HepG2 (cell line): ENCODE measurements around the gene ICE1. TPM values are rescaled to one million over a fixed set of nuclear protein-coding genes. Genes with fewer than 3 reads are reported as not detected.
A peak's percentile ranks its signal among the peaks of the same experiment; 100 is the strongest.

Experiments used
- ATF7 ChIP-seq, 2 experiments: fragments of 450-650 bp in 1 of 2; sonication (generic) in 1 of 2; formaldehyde crosslinking in 1 of 2; IDR thresholded peaks; 2 replicates each; pipeline versions ENCODE4 v1.4.0 to v1.6.1; 2016 to 2020; ENCODE audit warnings: antibody characterized with exemption in 1 of 2, mild to moderate bottlenecking in 1 of 2, missing genetic modification reagents in 1 of 2
- IRF2 ChIP-seq: IDR thresholded peaks from 2 replicates; pipeline ENCODE4 v1.6.1; 2018; ENCODE audit warnings: missing genetic modification reagents, missing compliant biosample characterization
- NCOR1 ChIP-seq: fragments of 200-600 bp; sonication (generic); IDR thresholded peaks from 2 replicates; pipeline ENCODE4 v1.7.0; 2017; ENCODE audit warnings: antibody characterized with exemption, low read length, borderline replicate concordance
- NONO ChIP-seq, 2 experiments: fragments of 450-650 bp in 1 of 2; sonication (generic) in 1 of 2; formaldehyde crosslinking in 1 of 2; IDR thresholded peaks in 1 of 2; conservative IDR thresholded peaks in 1 of 2; 2 replicates each; pipeline versions ENCODE4 v1.6.1 to v1.8.0; 2017 to 2022; ENCODE audit warnings: mild to moderate bottlenecking in 1 of 2, missing genetic modification reagents in 1 of 2, moderate library complexity in 1 of 2
- POLR2A ChIP-seq, 2 experiments: IDR thresholded peaks; 2 replicates each; pipeline ENCODE4 v1.6.1; 2011; ENCODE audit warnings: low read depth in 2 of 2, low read length in 2 of 2, mild to moderate bottlenecking in 1 of 2, moderate library complexity in 1 of 2; ENCODE audit not compliant: insufficient read depth in 1 of 2
- ZNF138 ChIP-seq: sonication (generic); formaldehyde crosslinking; IDR thresholded peaks from 2 replicates; pipeline ENCODE4 v1.5.0; 2020; ENCODE audit warnings: mild to moderate bottlenecking, low read depth, missing genetic modification reagents
- ZNF335 ChIP-seq: sonication (generic); formaldehyde crosslinking; IDR thresholded peaks from 2 replicates; pipeline ENCODE4 v1.4.0; 2020; ENCODE audit warnings: missing genetic modification reagents
- ZNF446 ChIP-seq: sonication (generic); formaldehyde crosslinking; IDR thresholded peaks from 2 replicates; pipeline ENCODE4 v1.5.0; 2020; ENCODE audit warnings: mild to moderate bottlenecking, missing genetic modification reagents
- ZNF629 ChIP-seq: sonication (generic); formaldehyde crosslinking; conservative IDR thresholded peaks from 2 replicates; pipeline ENCODE4 v1.5.0; 2020; ENCODE audit warnings: missing genetic modification reagents
- ZNF652 ChIP-seq: IDR thresholded peaks from 2 replicates; pipeline ENCODE4 v1.6.1; 2016; ENCODE audit warnings: low read depth, borderline replicate concordance
- ZNF773 ChIP-seq: sonication (generic); formaldehyde crosslinking; IDR thresholded peaks from 2 replicates; pipeline ENCODE4 v1.4.0; 2020; ENCODE audit warnings: missing genetic modification reagents, borderline replicate concordance
- polyA plus RNA-seq, 8 experiments: library from polyadenylated mRNA; depleted of rRNA in 3 of 8; stranded (reverse) in 7 of 8; unstranded in 1 of 8; fragments of >200 nt; fragmentation: Illumina TruSeq in 4 of 8; extraction: Trizol in 4 of 8; gene quantifications; 2 replicates each; pipeline versions ENCODE4 v1.2.1 to v1.2.3, GENCODE V29; 2011 to 2016; ENCODE audit warnings: low read depth in 4 of 8, missing spikeins in 1 of 8, mixed read lengths in 1 of 8; ENCODE audit not compliant: insufficient read depth in 1 of 8
- total RNA-seq, 5 experiments: library from RNA; depleted of rRNA; stranded (reverse); fragments of >200 nt; fragmentation: Illumina TruSeq; extraction: Trizol; gene quantifications; 2 replicates each; pipeline ENCODE4 v1.2.3, GENCODE V29; 2016; ENCODE audit warnings: low read depth in 1 of 5
- TF ChIP-seq, protein P1 (sequence below): sonication (generic); formaldehyde crosslinking; IDR thresholded peaks from 2 replicates; pipeline ENCODE4 v1.4.0; 2020; ENCODE audit warnings: mild to moderate bottlenecking, missing genetic modification reagents
- TF ChIP-seq, protein P2 (sequence below): IDR thresholded peaks from 2 replicates; pipeline ENCODE4 v1.6.1; 2018; ENCODE audit warnings: missing genetic modification reagents, mild to moderate bottlenecking, missing compliant biosample characterization
- TF ChIP-seq, protein P3 (sequence below): IDR thresholded peaks from 2 replicates; pipeline ENCODE4 v1.6.1; 2016; ENCODE audit warnings: missing biosample characterization, missing genetic modification reagents, low read depth
- TF ChIP-seq, protein P4 (sequence below): sonication (generic); formaldehyde crosslinking; IDR thresholded peaks from 2 replicates; pipeline ENCODE4 v1.5.1; 2020; ENCODE audit warnings: mild to moderate bottlenecking, missing genetic modification reagents, borderline replicate concordance
- TF ChIP-seq, protein P5 (sequence below): sonication (generic); formaldehyde crosslinking; IDR thresholded peaks from 2 replicates; pipeline ENCODE4 v1.5.1; 2020; ENCODE audit warnings: missing genetic modification reagents, mild to moderate bottlenecking, borderline replicate concordance

Gene ICE1
- total and polyA plus RNA-seq, 2 of the 13 experiments (the other 11 are each of a cell fraction or from before 2014, with no cell fraction given) = 9.1 to 27.6 TPM

DNA sequence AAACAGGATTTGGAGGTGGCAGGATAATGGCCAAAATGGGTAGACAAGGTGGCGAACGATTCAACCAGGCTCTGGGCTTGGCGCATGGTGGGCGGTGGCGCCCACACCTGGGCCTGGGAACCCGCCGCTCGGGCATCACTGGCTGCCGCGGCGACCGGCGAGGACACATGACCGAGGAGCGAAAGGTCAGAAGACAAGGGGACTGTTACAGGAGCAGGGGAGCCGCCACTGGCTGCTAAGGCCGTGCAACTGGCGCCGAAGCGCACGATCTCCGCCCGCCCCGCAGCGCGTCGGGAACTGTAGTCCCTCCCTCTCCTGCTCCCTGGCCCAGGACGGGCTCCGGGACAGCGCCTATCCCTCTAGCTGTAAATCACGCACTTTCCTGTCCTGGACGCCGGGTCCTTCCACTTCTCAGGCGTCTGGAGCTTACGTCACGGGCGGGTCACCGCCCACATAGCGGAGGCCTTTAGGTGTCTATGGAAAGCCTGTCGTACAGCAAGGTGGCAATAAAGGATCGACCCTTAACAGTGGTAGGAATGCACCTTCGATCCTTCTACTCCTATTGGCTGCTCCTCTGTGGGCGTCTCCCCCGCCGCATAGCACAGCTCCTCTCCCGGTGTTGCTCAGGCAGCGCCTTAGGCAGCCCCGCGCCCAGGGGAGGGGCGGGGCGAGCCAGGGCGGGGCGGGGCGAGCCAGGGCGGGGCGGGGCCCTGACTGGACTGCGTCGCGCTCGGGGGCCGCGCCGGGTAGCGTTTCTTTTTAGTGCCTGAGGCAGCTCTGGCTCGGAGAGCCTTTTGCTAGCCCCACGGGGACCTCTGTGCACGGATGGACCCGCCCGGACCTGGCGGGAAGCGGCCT, at the start of gene ICE1 (continued):
- TF ChIP-seq NONO (IDR thresholded peaks at IDR 0.05) (no peak), NONO (CRISPR knock-in tag; conservative IDR thresholded peaks at IDR 0.05) (peak; percentile 3; the same call in 1 of the 2 replicates), POLR2A (IDR thresholded peaks at IDR 0.05; ENCODE audit: insufficient read depth in 1 of 2, low read depth in 2 of 2, low read length in 2 of 2) (peak; percentile 77 to 82), ATF7 (IDR thresholded peaks at IDR 0.05) (no peak), ATF7 (CRISPR knock-in tag; IDR thresholded peaks at IDR 0.05) (0 out of 2 replicates have a peak, but pooled peaks have one; percentile 46), ZNF138 (CRISPR knock-in tag) (0 out of 2 replicates have a peak, but pooled peaks have one; percentile 17), IRF2 (CRISPR knock-in tag) (peak; percentile 87), ZNF335 (CRISPR knock-in tag) (peak; percentile 99), ZNF446 (no peak), ZNF773 (CRISPR knock-in tag) (0 out of 2 replicates have a peak, but pooled peaks have one; percentile 35), ZNF629 (CRISPR knock-in tag) (0 out of 2 replicates have a peak, but pooled peaks have one; percentile 9), ZNF652 (no peak; the same call in 1 of the 2 replicates), NCOR1 (peak; percentile 55; the same call in 1 of the 2 replicates)
- TF ChIP-seq, protein P1, sequence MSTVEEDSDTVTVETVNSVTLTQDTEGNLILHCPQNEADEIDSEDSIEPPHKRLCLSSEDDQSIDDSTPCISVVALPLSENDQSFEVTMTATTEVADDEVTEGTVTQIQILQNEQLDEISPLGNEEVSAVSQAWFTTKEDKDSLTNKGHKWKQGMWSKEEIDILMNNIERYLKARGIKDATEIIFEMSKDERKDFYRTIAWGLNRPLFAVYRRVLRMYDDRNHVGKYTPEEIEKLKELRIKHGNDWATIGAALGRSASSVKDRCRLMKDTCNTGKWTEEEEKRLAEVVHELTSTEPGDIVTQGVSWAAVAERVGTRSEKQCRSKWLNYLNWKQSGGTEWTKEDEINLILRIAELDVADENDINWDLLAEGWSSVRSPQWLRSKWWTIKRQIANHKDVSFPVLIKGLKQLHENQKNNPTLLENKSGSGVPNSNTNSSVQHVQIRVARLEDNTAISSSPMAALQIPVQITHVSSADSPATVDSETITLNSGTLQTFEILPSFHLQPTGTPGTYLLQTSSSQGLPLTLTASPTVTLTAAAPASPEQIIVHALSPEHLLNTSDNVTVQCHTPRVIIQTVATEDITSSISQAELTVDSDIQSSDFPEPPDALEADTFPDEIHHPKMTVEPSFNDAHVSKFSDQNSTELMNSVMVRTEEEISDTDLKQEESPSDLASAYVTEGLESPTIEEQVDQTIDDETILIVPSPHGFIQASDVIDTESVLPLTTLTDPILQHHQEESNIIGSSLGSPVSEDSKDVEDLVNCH = no peak
- TF ChIP-seq, protein P2, sequence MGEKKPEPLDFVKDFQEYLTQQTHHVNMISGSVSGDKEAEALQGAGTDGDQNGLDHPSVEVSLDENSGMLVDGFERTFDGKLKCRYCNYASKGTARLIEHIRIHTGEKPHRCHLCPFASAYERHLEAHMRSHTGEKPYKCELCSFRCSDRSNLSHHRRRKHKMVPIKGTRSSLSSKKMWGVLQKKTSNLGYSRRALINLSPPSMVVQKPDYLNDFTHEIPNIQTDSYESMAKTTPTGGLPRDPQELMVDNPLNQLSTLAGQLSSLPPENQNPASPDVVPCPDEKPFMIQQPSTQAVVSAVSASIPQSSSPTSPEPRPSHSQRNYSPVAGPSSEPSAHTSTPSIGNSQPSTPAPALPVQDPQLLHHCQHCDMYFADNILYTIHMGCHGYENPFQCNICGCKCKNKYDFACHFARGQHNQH (CRISPR knock-in tag) = peak; percentile 67; the same call in 1 of the 2 replicates
- TF ChIP-seq, protein P3, sequence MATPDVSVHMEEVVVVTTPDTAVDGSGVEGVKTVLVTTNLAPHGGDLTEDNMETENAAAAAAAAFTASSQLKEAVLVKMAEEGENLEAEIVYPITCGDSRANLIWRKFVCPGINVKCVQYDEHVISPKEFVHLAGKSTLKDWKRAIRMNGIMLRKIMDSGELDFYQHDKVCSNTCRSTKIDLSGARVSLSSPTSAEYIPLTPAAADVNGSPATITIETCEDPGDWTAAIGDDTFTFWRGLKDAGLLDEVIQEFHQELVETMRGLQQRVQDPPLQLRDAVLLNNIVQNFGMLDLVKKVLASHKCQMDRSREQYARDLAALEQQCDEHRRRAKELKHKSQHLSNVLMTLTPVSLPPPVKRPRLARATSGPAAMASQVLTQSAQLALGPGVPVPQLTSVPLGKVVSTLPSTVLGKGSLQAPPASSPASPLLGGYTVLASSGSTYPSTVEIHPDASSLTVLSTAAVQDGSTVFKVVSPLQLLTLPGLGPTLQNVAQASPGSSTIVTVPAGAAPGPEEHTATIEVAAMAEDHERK (CRISPR knock-in tag) = peak; percentile 73
- TF ChIP-seq, protein P4, sequence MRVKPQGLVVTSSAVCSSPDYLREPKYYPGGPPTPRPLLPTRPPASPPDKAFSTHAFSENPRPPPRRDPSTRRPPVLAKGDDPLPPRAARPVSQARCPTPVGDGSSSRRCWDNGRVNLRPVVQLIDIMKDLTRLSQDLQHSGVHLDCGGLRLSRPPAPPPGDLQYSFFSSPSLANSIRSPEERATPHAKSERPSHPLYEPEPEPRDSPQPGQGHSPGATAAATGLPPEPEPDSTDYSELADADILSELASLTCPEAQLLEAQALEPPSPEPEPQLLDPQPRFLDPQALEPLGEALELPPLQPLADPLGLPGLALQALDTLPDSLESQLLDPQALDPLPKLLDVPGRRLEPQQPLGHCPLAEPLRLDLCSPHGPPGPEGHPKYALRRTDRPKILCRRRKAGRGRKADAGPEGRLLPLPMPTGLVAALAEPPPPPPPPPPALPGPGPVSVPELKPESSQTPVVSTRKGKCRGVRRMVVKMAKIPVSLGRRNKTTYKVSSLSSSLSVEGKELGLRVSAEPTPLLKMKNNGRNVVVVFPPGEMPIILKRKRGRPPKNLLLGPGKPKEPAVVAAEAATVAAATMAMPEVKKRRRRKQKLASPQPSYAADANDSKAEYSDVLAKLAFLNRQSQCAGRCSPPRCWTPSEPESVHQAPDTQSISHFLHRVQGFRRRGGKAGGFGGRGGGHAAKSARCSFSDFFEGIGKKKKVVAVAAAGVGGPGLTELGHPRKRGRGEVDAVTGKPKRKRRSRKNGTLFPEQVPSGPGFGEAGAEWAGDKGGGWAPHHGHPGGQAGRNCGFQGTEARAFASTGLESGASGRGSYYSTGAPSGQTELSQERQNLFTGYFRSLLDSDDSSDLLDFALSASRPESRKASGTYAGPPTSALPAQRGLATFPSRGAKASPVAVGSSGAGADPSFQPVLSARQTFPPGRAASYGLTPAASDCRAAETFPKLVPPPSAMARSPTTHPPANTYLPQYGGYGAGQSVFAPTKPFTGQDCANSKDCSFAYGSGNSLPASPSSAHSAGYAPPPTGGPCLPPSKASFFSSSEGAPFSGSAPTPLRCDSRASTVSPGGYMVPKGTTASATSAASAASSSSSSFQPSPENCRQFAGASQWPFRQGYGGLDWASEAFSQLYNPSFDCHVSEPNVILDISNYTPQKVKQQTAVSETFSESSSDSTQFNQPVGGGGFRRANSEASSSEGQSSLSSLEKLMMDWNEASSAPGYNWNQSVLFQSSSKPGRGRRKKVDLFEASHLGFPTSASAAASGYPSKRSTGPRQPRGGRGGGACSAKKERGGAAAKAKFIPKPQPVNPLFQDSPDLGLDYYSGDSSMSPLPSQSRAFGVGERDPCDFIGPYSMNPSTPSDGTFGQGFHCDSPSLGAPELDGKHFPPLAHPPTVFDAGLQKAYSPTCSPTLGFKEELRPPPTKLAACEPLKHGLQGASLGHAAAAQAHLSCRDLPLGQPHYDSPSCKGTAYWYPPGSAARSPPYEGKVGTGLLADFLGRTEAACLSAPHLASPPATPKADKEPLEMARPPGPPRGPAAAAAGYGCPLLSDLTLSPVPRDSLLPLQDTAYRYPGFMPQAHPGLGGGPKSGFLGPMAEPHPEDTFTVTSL (CRISPR knock-in tag) = peak; percentile 52; the same call in 1 of the 2 replicates
- TF ChIP-seq, protein P5, sequence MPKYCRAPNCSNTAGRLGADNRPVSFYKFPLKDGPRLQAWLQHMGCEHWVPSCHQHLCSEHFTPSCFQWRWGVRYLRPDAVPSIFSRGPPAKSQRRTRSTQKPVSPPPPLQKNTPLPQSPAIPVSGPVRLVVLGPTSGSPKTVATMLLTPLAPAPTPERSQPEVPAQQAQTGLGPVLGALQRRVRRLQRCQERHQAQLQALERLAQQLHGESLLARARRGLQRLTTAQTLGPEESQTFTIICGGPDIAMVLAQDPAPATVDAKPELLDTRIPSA (CRISPR knock-in tag) = no peak
